HG02840 (cell line): ENCODE results near the gene TSPAN32.
"Not testable (repeated sequence)": the region's sequence is repeated elsewhere in the genome, so short reads cannot be mapped to it uniquely, and the experiment has no call there.

ENCODE experiments used
- ATAC-seq: cut with Tn5 transposase; IDR thresholded peaks from one replicate; pipeline ENCODE4 v1.9.1; 2021; ENCODE audit warnings: mild to moderate bottlenecking, moderate library complexity, moderate number of reproducible peaks; ENCODE audit not compliant: unreplicated experiment, low FRiP score

The TSPAN32 gene

DNA sequence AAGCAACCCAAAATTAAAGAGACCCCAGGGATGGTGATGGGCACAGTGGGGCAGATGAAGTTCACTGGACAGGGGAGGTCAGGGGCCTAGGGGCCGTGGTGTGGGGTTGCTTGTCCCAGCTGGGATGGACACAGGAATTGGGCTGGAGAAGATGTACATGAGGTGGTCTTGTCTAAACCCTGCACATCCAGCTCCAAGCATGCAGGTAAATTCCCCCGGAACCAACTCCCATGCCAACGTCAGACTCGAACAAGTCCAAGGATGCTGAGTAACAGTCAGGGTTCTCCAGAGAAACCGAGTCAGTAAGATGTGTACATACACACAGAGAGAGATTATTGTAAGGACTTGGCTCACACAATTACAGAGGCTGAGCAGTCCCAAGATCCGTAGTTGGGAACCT is 28.9 kb downstream of the TSPAN32 start:
- no peak for ATAC-seq

DNA sequence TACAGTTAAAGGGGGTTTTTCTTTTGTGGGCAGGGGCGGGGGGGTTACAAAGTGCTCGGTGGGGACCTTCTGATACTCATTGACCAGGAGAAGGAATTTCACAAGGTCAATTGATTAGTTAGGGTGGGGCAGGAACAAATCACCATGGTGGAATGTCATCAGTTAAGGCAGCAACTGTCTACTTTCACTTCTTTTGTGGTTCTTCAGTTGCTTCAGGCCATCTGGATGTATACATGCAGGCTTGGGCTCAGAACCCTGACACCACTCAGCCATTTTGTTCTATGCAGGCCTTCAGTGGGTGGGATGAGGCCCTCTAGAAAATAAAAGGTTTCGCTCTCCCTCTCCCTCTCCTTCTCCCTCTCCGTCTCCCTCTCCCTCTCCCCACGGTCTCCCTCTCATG is 29.6 kb downstream of the TSPAN32 start:
- ATAC-seq, result no peak

GRCh38 chr11:2332569-2332968 is 30.8 kb downstream of the TSPAN32 start:
- ATAC-seq, result not testable (repeated sequence)

DNA sequence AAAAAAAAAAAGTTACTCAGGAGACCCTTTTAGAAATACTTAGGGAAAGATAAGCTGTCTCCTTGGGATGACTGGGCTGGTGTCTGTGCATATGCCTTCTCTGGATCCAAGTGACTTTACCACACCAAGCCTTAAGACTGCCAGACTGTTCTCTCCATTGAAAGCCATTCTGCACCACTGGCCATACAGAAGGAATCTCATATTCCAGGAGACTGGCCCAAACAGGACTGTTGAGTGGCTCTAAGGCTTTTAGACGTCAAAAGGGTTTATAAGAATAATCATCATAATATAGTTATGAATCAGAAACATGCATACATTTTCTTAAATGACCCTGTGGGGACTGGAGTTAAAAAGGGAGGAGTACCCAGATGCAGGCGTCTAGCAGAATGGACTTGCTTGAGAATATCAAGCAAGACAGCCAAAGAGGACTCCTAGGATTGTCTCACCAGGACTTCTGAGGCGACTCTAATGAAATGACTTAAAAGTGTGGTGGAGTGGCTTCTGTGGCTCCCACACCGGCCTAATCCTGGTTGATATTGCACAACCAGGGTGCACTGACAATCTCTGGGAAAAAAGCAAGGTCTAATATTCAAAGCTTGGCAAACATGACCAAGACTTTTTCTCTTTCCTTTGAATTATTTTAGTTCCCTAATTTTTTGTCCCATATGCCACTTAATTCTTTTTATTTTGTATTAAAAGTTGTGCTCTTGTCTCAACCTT is 31.8 kb downstream of the TSPAN32 start:
- ATAC-seq, result not testable (repeated sequence)

- not testable (repeated sequence) for ATAC-seq
Measured at GRCh38 chr11:2335286-2335685, 33.5 kb downstream of the TSPAN32 start.

DNA sequence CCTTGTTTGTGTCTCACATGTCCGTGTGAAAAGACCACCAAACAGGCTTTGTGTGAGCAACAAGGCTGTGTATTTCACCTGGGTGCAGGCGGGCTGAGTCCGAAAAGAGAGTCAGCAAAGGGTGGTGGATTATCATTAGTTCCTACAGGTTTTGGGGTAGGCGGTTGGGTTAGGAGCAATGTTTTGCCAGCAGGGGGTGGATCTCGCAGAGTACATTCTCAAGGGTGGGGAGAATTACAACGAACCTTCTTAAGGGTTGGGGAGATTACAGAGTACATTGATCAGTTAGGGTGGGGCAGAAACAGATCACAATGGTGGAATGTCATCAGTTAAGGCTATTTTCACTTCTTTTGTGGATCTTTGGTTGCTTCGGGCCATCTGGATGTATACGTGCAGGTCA is 36.9 kb downstream of the TSPAN32 start:
- ATAC-seq, result not testable (repeated sequence)

GRCh38 chr11:2342557-2342956 is 40.7 kb downstream of the TSPAN32 start:
- ATAC-seq, result no peak

DNA sequence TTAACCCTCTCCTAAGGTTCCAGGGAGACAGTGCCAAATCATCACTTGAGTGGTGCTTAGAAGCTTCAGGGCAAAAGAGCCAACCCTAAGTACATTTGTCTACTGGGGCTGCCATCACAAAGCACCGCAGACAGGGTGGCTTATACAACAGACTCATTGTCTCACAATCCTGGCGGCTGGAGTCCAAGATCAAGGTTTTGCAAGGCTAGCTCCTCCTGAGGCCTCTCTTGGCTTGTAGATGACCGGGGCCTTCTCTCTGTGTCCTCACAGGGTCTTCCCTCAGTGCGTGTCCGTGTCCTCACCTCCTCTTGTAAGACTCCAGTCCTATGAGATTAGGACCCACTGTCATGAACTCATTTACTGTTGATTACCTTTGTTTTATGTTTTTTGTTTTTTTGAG is 41.2 kb downstream of the TSPAN32 start:
- ATAC-seq, result no peak

- no peak for ATAC-seq
Measured at GRCh38 chr11:2343502-2343901, 41.7 kb downstream of the TSPAN32 start.

DNA sequence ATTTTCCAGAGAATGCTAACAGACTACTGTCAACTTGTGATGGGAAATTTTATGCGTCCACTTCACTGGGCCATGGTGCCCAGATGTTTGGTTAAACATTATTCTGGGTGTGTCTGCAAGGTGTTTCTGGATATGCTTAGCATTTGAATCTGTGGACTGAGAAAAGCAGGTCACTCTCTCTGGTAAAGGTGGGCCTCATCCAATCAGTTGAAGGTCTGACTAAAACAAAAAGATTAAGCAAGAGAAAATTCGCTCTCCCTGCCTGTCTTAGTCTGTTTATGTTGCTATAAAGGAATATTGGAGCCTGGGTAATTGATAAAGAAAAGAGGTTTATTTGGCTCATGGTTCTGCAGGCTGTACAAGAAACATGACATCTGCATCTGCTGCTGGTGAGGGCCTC is 43.2 kb downstream of the TSPAN32 start:
- no peak for ATAC-seq

DNA sequence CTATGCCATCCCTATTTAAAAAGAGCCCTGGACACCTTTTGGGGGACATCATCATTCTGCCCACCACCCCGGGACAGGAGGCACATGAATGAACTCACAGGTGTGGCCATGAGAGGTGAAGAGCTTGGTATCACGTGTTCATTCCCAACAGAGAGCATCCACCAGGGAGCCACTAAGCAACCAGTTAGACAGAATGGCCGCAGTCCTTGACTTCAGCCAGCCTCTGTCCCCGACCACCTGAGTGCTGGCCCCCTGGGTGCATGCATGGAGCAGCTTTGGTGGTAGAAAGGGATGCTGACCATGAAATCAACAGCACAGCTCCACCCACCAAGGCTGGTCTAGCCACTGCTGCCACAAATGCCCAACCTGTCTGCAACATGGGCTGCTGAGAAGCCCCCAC is 44.2 kb downstream of the TSPAN32 start:
- ATAC-seq, result no peak

- ATAC-seq, result no peak
Measured at GRCh38 chr11:2346586-2347307, 44.9 kb downstream of the TSPAN32 start.

- no peak for ATAC-seq
Measured at GRCh38 chr11:2347308-2347830, 45.6 kb downstream of the TSPAN32 start.

- ATAC-seq, result no peak
Measured at GRCh38 chr11:2348986-2349385, 47.2 kb downstream of the TSPAN32 start.

- no peak for ATAC-seq
Measured at GRCh38 chr11:2351701-2352100, 49.9 kb downstream of the TSPAN32 start.

- ATAC-seq, result no peak
Measured at GRCh38 chr11:2352420-2352819, 50.6 kb downstream of the TSPAN32 start.

DNA sequence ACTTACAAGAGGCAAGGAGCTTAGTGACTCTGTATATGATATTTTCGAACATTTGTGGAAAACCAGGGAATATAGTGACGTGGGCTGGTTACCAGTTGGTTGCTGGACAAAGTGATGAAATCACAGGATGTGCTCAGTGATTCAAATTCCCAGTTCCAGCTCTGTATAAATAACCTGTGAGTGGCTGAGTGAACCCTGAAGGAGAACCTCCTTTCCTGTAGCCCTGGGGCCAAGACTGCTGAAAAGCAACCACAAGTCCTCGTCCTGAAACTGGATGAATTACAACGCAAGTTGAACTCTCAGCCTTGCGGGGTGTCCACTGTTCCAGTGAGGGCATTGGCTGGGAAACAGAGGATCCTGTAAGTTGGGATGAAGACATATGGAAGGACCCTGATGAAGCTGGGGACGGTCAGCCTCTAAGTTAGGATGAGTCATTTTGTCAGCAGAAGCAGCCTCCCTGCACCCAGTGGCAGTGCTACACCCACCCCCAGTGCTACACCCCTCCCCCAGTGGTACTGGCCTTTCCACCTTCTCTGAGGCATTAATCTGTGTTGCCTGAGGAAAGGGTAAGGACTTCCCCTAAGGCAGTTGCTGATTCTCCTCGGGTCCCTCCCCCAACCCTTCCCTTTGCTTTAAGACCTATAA is 53.3 kb downstream of the TSPAN32 start:
- ATAC-seq, result no peak

DNA sequence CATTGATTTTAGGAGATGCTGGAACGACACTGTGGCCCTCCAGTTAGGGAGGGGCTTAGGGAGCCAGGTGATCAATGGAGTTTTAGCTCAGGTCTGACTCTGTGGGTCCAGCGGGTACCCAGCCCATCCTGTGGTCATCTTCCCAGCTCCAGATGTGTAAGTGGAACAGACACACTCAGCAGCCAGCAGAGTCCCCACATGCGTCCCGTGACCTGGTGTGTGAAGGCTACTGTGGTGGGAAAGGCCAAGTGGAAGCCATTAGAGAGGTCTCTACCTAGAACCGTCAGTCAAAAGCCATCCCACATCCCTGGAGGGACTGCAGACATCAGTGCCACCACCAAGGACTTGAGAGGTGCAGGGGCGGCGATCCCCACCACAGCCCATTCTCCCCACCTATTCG is 55.4 kb downstream of the TSPAN32 start:
- ATAC-seq, result no peak

GRCh38 chr11:2357651-2358050 is 55.8 kb downstream of the TSPAN32 start:
- ATAC-seq, result not testable (repeated sequence)

DNA sequence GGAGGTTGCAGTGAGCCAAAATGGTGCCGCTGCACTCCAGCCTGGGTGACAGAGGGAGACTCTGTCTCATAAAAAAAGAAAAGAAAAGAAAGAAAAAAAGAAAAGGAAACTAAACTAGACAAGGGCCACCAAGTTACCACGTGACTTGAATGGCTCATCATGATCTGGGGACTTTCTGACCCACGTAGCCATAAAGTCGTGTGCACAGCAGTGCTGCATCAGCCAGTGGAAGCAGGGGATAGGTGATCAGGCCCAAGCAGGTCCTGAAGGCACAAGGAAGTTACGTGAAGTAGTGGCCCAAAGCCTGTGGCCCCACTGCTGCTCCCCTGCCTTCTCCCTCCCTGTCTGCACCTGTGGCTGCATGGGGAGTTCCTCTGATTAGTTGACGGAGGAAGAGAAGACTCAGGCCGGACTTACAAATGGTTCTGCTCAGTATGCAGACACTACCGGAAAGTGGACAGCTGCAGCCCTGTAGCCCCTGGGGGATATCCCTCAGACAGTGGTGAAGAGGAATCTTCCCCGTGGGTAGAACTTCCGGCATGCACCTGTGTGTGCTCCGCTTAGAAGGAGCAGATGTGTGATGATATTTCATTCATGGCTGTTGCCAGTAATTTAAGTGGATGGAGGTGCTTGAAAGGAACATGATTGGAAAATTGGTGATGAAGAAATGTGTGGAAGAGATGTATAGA is 57.1 kb downstream of the TSPAN32 start:
- no peak for ATAC-seq

- ATAC-seq, result no peak
Measured at GRCh38 chr11:2359557-2359956, 57.7 kb downstream of the TSPAN32 start.
